Sigmoid colon (tissue), 4 donors: ENCODE data around the gene KDM3B.

Source experiments
- EP300 ChIP-seq, 4 donors: sonication (generic); formaldehyde crosslinking; IDR thresholded peaks; one replicate each; pipeline ENCODE4 v1.6.1; 2017; ENCODE audit warnings: antibody characterized with exemption in 4 of 4
- POLR2A ChIP-seq, 2 donors: fragments of 450-650 bp; IDR thresholded peaks; one replicate each; pipeline ENCODE4 v1.6.1; 2016; ENCODE audit warnings: antibody characterized with exemption in 2 of 2, mild to moderate bottlenecking in 2 of 2, moderate library complexity in 2 of 2
- POLR2AphosphoS5 ChIP-seq, 4 donors: sonication (generic); formaldehyde crosslinking; IDR thresholded peaks; one replicate each; pipeline ENCODE4 v1.6.1; 2017; ENCODE audit warnings: antibody characterized with exemption in 4 of 4
- TF ChIP-seq, protein P1 (sequence below), 4 experiments: fragments of 450-650 bp in 3 of 4; fragments of 200-600 bp in 1 of 4; IDR thresholded peaks; one replicate each; pipeline ENCODE4 v1.5.1; 2016 to 2019; ENCODE audit warnings: antibody characterized with exemption in 4 of 4, mild to moderate bottlenecking in 3 of 4, moderate library complexity in 2 of 4

- TF ChIP-seq EP300 (IDR thresholded peaks at IDR 0.05) (no peak), POLR2A (IDR thresholded peaks at IDR 0.05) (no peak), POLR2AphosphoS5 (IDR thresholded peaks at IDR 0.05) (no peak)
- TF ChIP-seq, protein P1, sequence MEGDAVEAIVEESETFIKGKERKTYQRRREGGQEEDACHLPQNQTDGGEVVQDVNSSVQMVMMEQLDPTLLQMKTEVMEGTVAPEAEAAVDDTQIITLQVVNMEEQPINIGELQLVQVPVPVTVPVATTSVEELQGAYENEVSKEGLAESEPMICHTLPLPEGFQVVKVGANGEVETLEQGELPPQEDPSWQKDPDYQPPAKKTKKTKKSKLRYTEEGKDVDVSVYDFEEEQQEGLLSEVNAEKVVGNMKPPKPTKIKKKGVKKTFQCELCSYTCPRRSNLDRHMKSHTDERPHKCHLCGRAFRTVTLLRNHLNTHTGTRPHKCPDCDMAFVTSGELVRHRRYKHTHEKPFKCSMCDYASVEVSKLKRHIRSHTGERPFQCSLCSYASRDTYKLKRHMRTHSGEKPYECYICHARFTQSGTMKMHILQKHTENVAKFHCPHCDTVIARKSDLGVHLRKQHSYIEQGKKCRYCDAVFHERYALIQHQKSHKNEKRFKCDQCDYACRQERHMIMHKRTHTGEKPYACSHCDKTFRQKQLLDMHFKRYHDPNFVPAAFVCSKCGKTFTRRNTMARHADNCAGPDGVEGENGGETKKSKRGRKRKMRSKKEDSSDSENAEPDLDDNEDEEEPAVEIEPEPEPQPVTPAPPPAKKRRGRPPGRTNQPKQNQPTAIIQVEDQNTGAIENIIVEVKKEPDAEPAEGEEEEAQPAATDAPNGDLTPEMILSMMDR (IDR thresholded peaks at IDR 0.05), result no peak
Measured at GRCh38 chr5:138350563-138350890, 2.0 kb upstream of the KDM3B start.
